Loucy (cell line): ENCODE results near the gene TAS2R41.

Source experiments
- H2AFZ ChIP-seq: fragments of 200-600 bp; sonication (generic); 2 replicates; pipeline ENCODE4 v1.6.0; 2016; ENCODE audit warnings: antibody characterized with exemption, mild to moderate bottlenecking, low read length, moderate library complexity
- H3F3A ChIP-seq: fragments of 200-600 bp; 2 replicates; pipeline ENCODE4 v1.6.0; 2016; ENCODE audit warnings: antibody characterized with exemption, low read depth, mild to moderate bottlenecking
- H3K27me3 ChIP-seq: fragments of 200-600 bp; sonication (generic); 2 replicates; pipeline ENCODE4 v1.6.1; 2014; ENCODE audit warnings: low read length, mild to moderate bottlenecking; ENCODE audit not compliant: insufficient read depth, poor library complexity, severe bottlenecking
- H3K36me3 ChIP-seq: fragments of 200-600 bp; sonication (generic); 2 replicates; pipeline ENCODE4 v1.6.1; 2016; ENCODE audit warnings: low read length; ENCODE audit not compliant: insufficient read depth
- H3K4me1 ChIP-seq: fragments of 200-600 bp; sonication (generic); 2 replicates; pipeline ENCODE4 v1.5.1; 2014; ENCODE audit warnings: low read length, mild to moderate bottlenecking; ENCODE audit not compliant: insufficient read depth, poor library complexity, severe bottlenecking
- H3K4me2 ChIP-seq: fragments of 200-600 bp; sonication (generic); 2 replicates; pipeline ENCODE4 v1.6.0; 2014; ENCODE audit warnings: antibody characterized with exemption, low read length, low read depth, mild to moderate bottlenecking; ENCODE audit not compliant: poor library complexity, severe bottlenecking
- H3K4me3 ChIP-seq: fragments of 200-600 bp; sonication (generic); 2 replicates; pipeline ENCODE4 v1.5.1; 2014; ENCODE audit warnings: low read length, mild to moderate bottlenecking, mixed read lengths; ENCODE audit not compliant: poor library complexity, severe bottlenecking
- H3K79me2 ChIP-seq: fragments of 200-600 bp; sonication (generic); 2 replicates; pipeline ENCODE4 v1.6.1; 2014; ENCODE audit warnings: low read length; ENCODE audit not compliant: insufficient read depth
- H3K9ac ChIP-seq: fragments of 200-600 bp; sonication (generic); 2 replicates; pipeline ENCODE4 v1.6.0; 2014; ENCODE audit warnings: mild to moderate bottlenecking, low read depth, low read length, moderate library complexity; ENCODE audit not compliant: poor library complexity, severe bottlenecking
- H3K9me2 ChIP-seq: fragments of 200-600 bp; sonication (generic); replicated peaks from 2 replicates; pipeline ENCODE4 v1.6.1; 2016; ENCODE audit warnings: low read depth, low read length, mixed read lengths
- H3K9me3 ChIP-seq: fragments of 200-600 bp; sonication (generic); 2 replicates; pipeline ENCODE4 v1.6.1; 2014; ENCODE audit warnings: mild to moderate bottlenecking, antibody characterized with exemption, low read length, low read depth; ENCODE audit not compliant: insufficient read depth
- H4K20me1 ChIP-seq: fragments of 200-600 bp; sonication (generic); 2 replicates; pipeline ENCODE4 v1.6.0; 2014; ENCODE audit warnings: antibody characterized with exemption, low read length, mild to moderate bottlenecking; ENCODE audit not compliant: insufficient read depth, poor library complexity, severe bottlenecking
- EZH2phosphoT487 ChIP-seq: fragments of 200-600 bp; IDR thresholded peaks from 2 replicates; pipeline ENCODE4 v1.6.1; 2018; ENCODE audit warnings: antibody characterized with exemption, mild to moderate bottlenecking, moderate library complexity, borderline replicate concordance
- TF ChIP-seq, protein P1 (sequence below): fragments of 200-600 bp; sonication (generic); conservative IDR thresholded peaks from 2 replicates; pipeline ENCODE4 v1.5.1; 2014; ENCODE audit warnings: mild to moderate bottlenecking, antibody characterized with exemption, low read length

TAS2R41 gene

DNA sequence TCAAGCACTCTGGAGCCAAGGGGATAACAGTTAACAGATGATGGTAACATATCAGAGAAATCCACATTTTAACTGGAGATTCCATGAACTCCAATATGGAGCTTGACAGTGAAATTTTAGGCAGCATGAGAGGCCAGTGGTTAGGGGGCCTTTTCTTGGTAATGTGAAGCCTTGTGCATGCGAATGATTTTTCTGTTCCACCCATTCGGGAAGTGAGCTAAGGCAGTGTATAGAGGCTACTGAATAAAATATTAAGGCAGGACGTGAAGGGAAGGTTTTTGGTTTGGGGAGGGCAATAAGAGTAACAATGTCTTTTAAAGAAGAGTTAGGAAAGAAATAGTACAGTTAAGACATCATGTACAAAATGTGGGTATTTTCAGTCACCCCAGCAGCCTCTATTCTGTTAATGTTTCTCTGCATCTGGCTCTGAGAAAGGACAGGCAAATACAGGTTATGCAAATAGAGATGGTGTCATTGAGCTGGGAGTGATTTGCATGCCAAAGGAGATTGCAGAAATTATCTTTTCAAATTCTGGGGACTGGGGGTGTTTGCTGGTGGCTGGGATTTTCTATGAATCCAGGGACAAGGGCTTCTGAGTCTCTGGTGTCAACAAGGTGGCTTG lies 41.2 kb upstream of the TAS2R41 start:
- H3K4me3 ChIP-seq: no peak overlapping the region
- H3K27me3 ChIP-seq: no peaks in the 10 kb centered on the region
- peaks cover 11% of the 10 kb centered on the region for H3K4me1 ChIP-seq
- no peaks in the 10 kb centered on the region for H4K20me1 ChIP-seq
- H3F3A ChIP-seq: no peaks in the 10 kb centered on the region
- no peaks in the 10 kb centered on the region for H3K9me3 ChIP-seq
- H3K9ac ChIP-seq: no peak overlapping the region
- TF ChIP-seq, protein P1, sequence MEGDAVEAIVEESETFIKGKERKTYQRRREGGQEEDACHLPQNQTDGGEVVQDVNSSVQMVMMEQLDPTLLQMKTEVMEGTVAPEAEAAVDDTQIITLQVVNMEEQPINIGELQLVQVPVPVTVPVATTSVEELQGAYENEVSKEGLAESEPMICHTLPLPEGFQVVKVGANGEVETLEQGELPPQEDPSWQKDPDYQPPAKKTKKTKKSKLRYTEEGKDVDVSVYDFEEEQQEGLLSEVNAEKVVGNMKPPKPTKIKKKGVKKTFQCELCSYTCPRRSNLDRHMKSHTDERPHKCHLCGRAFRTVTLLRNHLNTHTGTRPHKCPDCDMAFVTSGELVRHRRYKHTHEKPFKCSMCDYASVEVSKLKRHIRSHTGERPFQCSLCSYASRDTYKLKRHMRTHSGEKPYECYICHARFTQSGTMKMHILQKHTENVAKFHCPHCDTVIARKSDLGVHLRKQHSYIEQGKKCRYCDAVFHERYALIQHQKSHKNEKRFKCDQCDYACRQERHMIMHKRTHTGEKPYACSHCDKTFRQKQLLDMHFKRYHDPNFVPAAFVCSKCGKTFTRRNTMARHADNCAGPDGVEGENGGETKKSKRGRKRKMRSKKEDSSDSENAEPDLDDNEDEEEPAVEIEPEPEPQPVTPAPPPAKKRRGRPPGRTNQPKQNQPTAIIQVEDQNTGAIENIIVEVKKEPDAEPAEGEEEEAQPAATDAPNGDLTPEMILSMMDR: no peak
- TF ChIP-seq EZH2phosphoT487: no peak
- H3K4me2 ChIP-seq: no peak overlapping the region
- no peaks in the 10 kb centered on the region for H3K79me2 ChIP-seq
- no peaks in the 10 kb centered on the region for H3K36me3 ChIP-seq
- H2AFZ ChIP-seq: no peak overlapping the region
- no peaks in the 10 kb centered on the region for H3K9me2 ChIP-seq

DNA sequence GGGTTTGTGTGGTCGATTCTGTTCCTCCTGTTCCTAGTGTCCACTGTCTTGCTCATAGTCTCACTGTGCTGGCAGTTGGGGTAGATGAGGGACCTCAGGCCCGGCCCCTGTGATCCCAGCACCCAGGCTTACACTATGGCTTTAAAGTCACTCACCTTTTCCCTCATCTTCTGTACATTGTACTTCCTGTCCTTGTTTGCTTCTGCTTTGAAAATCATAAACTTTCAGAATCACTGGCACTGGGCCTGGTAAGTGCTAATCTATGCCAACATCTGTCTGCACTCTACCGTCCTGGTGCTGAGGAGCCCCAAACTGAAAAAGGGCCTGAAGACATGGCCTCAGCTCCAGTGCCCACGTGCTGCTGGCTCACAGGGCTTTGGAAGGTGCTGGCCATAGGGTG lies 40.1 kb upstream of the TAS2R41 start:
- Histone ChIP-seq H4K20me1 (no peaks in the 10 kb centered on the region), H3K79me2 (no peaks in the 10 kb centered on the region), H3K9me2 (no peaks in the 10 kb centered on the region), H3K9ac (no peak overlapping the region), H3F3A (no peaks in the 10 kb centered on the region), H3K4me3 (no peak overlapping the region), H2AFZ (peak overlapping the region; percentile 25; the same call in 1 of the 2 replicates), H3K27me3 (no peaks in the 10 kb centered on the region), H3K36me3 (no peaks in the 10 kb centered on the region), H3K9me3 (no peaks in the 10 kb centered on the region), H3K4me2 (peak overlapping the region; percentile 6), H3K4me1 (peaks cover 11% of the 10 kb centered on the region)
- TF ChIP-seq EZH2phosphoT487: no peak
- TF ChIP-seq, protein P1: no peak

DNA sequence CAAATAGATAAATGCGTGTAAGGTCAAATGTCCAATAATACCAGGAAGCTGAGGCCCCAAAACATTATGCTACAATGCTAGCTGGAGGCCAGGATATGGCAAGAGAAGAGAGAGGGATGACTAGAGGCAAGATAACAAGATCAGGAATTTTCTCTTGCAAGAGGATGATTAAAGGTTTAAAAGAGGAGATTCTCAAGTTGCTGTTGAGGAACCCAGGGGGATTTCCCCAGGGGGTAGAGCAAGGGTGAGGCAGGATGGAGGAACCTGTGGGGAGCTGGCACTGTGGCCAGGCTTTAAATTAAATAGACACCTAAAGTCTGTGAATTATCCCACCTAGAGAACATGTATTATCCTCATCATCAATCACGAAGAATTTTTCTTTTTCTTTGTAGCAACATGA lies 37.8 kb upstream of the TAS2R41 start:
- H2AFZ ChIP-seq: no peak overlapping the region
- H3K9me3 ChIP-seq: no peaks in the 10 kb centered on the region
- no peaks in the 10 kb centered on the region for H3K36me3 ChIP-seq
- no peaks in the 10 kb centered on the region for H3K27me3 ChIP-seq
- H3F3A ChIP-seq: no peaks in the 10 kb centered on the region
- H3K9ac ChIP-seq: no peak overlapping the region
- TF ChIP-seq, protein P1: no peak
- TF ChIP-seq EZH2phosphoT487: no peak
- no peaks in the 10 kb centered on the region for H4K20me1 ChIP-seq
- H3K4me2 ChIP-seq: no peak overlapping the region
- H3K79me2 ChIP-seq: no peaks in the 10 kb centered on the region
- H3K4me1 ChIP-seq: peaks cover 11% of the 10 kb centered on the region
- no peaks in the 10 kb centered on the region for H3K9me2 ChIP-seq
- no peak overlapping the region for H3K4me3 ChIP-seq
